NT2/D1 (cell line): ENCODE data around the gene CFHR5.

Source experiments
- SUZ12 ChIP-seq: IDR thresholded peaks from 2 replicates; pipeline ENCODE4 v1.6.1; 2011; ENCODE audit not compliant: insufficient read length, insufficient read depth; ENCODE audit errors: extremely low read depth
- YY1 ChIP-seq: IDR thresholded peaks from 2 replicates; pipeline ENCODE4 v1.6.1; 2011; ENCODE audit not compliant: insufficient read length, insufficient read depth
- ZNF274 ChIP-seq: IDR thresholded peaks from 2 replicates; pipeline ENCODE4 v1.6.1; 2011; ENCODE audit warnings: mild to moderate bottlenecking, low read depth, low read length

GRCh38 chr1:196976278-196976677, 1.1 kb upstream of the CFHR5 start:
- TF ChIP-seq ZNF274 (no peak), YY1 (no peak), SUZ12 (no peak)
